ENCODE measurements around the gene ZNRF1. TPM values are rescaled to one million over a fixed set of nuclear protein-coding genes. Genes with fewer than 3 reads are reported as not detected.

The ZNRF1 gene
- total and polyA plus RNA-seq, 2 of the 13 experiments (the other 11 are each of a cell fraction or from before 2014, with no cell fraction given) = 43.9 to 58.7 TPM

DNA sequence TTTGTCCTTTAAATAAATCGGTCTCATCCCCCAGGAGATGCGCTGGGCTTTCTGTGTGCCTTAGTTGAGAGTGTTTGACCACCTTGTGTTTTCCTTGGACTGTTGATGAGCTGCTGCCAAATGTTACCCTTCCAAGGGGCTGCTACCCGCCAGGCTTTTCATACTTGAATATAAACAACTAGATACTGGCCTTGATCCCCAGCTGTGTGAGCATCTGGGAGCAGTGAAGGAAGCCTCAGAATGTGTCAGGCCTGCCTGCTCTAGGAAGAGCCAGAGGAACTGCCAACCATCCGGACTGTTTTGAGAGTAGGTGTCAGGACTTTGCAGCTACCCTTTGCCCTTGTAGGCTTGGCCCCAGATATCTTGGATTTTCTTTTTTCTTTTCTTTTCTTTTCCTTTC, 60.0 kb downstream of the ZNRF1 start:
- Histone ChIP-seq H2AFZ (ENCODE audit: low read length) (no peak overlapping the region), H3K4me3 (replicated peaks in 1 of 3; ENCODE audit: insufficient read depth in 1 of 3, low read depth in 2 of 3, low read length in 3 of 3) (no peak overlapping the region), H3K27ac (ENCODE audit: extremely low read length, insufficient read depth, low read length) (no peak overlapping the region), H3K79me2 (ENCODE audit: insufficient read depth, low read length) (peaks cover 97% of the 10 kb centered on the region), H3K9me3 (ENCODE audit: low read length) (no peaks in the 10 kb centered on the region), H4K20me1 (ENCODE audit: insufficient read depth, low read length) (peaks cover 56% of the 10 kb centered on the region), H3K9ac (ENCODE audit: insufficient read depth, low read depth, low read length) (no peak overlapping the region), H3K27me3 (ENCODE audit: control insufficient read depth in 1 of 2, insufficient read depth in 2 of 2, low read length in 2 of 2) (no peaks in the 10 kb centered on the region), H3K36me3 (replicated peaks in 1 of 2; ENCODE audit: control insufficient read depth in 1 of 2, insufficient read depth in 2 of 2, low read length in 2 of 2) (peaks cover 0 to 8% of the 10 kb centered on the region in 2 experiments; a peak in 2 of 5 replicates), H3K4me2 (ENCODE audit: low read depth, low read length) (no peak overlapping the region), H3K4me1 (ENCODE audit: insufficient read depth, low read length) (peaks cover 64% of the 10 kb centered on the region)
- WGBS (ENCODE audit: low lambda C conversion rate) = 95% methylated on average over 4 of the region's 4 CpGs
- BruUV-seq (replicated peaks) = no TSS peak
- no peak for DNase-seq (ENCODE audit: low spot score)
- no peak for ATAC-seq
- CTCF ChIA-PET (ENCODE audit: low intra/inter-chr PET ratio, low total read pairs) = no interaction called here
- POLR2A ChIA-PET = no interaction called here
- FAIRE-seq = no peak
- intact Hi-C loops (cut with micrococcal nuclease; ENCODE audit: unreplicated experiment) = no loop called here
- in situ Hi-C loops (cut with HindIII; ENCODE audit: extremely low pct_ligation_motif_present, low pct_unique_long_range_greater_than_20kb) = no loop called here
- TF ChIP-seq, protein P1, sequence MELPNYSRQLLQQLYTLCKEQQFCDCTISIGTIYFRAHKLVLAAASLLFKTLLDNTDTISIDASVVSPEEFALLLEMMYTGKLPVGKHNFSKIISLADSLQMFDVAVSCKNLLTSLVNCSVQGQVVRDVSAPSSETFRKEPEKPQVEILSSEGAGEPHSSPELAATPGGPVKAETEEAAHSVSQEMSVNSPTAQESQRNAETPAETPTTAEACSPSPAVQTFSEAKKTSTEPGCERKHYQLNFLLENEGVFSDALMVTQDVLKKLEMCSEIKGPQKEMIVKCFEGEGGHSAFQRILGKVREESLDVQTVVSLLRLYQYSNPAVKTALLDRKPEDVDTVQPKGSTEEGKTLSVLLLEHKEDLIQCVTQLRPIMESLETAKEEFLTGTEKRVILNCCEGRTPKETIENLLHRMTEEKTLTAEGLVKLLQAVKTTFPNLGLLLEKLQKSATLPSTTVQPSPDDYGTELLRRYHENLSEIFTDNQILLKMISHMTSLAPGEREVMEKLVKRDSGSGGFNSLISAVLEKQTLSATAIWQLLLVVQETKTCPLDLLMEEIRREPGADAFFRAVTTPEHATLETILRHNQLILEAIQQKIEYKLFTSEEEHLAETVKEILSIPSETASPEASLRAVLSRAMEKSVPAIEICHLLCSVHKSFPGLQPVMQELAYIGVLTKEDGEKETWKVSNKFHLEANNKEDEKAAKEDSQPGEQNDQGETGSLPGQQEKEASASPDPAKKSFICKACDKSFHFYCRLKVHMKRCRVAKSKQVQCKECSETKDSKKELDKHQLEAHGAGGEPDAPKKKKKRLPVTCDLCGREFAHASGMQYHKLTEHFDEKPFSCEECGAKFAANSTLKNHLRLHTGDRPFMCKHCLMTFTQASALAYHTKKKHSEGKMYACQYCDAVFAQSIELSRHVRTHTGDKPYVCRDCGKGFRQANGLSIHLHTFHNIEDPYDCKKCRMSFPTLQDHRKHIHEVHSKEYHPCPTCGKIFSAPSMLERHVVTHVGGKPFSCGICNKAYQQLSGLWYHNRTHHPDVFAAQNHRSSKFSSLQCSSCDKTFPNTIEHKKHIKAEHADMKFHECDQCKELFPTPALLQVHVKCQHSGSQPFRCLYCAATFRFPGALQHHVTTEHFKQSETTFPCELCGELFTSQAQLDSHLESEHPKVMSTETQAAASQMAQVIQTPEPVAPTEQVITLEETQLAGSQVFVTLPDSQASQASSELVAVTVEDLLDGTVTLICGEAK (IDR thresholded peaks at IDR 0.05) = no peak
- TF ChIP-seq, protein P1 (CRISPR knock-in tag; IDR thresholded peaks at IDR 0.05) = no peak
- TF ChIP-seq ZNF777 (CRISPR knock-in tag; IDR thresholded peaks at IDR 0.05) (no peak), EEA1 (CRISPR knock-in tag; IDR thresholded peaks at IDR 0.05; ENCODE audit: borderline replicate concordance) (no peak), ZNF354B (CRISPR knock-in tag; IDR thresholded peaks at IDR 0.05) (no peak), FOXA3 (CRISPR knock-in tag; IDR thresholded peaks at IDR 0.05) (no peak), JUNB (CRISPR knock-in tag; IDR thresholded peaks at IDR 0.05; ENCODE audit: borderline replicate concordance) (no peak), SIN3A (IDR thresholded peaks at IDR 0.05; ENCODE audit: borderline replicate concordance, low read depth, low read length) (no peak), ZNF547 (CRISPR knock-in tag; IDR thresholded peaks at IDR 0.05) (no peak), SRF (IDR thresholded peaks at IDR 0.05; ENCODE audit: low read depth, low read length) (no peak), PCBP1 (IDR thresholded peaks at IDR 0.05; ENCODE audit: borderline replicate concordance, low read depth, low read length) (no peak), ZNF333 (CRISPR knock-in tag; IDR thresholded peaks at IDR 0.05; ENCODE audit: borderline replicate concordance) (no peak), ZNF562 (CRISPR knock-in tag; IDR thresholded peaks at IDR 0.05; ENCODE audit: borderline replicate concordance) (no peak)
- TF ChIP-seq, protein P2, sequence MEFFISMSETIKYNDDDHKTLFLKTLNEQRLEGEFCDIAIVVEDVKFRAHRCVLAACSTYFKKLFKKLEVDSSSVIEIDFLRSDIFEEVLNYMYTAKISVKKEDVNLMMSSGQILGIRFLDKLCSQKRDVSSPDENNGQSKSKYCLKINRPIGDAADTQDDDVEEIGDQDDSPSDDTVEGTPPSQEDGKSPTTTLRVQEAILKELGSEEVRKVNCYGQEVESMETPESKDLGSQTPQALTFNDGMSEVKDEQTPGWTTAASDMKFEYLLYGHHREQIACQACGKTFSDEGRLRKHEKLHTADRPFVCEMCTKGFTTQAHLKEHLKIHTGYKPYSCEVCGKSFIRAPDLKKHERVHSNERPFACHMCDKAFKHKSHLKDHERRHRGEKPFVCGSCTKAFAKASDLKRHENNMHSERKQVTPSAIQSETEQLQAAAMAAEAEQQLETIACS (CRISPR knock-in tag; IDR thresholded peaks at IDR 0.05) = no peak

Data from HepG2 (cell line).